Stomach (tissue), 4 donors: Measurements from ENCODE around the gene ATP11A.

Source experiments
- CTCF ChIP-seq, 7 experiments: fragments of 450-650 bp in 4 of 7; fragments of 200-600 bp in 3 of 7; sonication (generic) in 3 of 7; IDR thresholded peaks; one replicate each; pipeline ENCODE4 v1.5.1; 2016 to 2019; ENCODE audit warnings: antibody characterized with exemption in 7 of 7, control low read depth in 2 of 7, mild to moderate bottlenecking in 1 of 7
- EP300 ChIP-seq: sonication (generic); formaldehyde crosslinking; IDR thresholded peaks from one replicate; pipeline ENCODE4 v1.6.1; 2017; ENCODE audit warnings: antibody characterized with exemption
- POLR2A ChIP-seq, 4 donors: fragments of 450-650 bp; IDR thresholded peaks; one replicate each; pipeline ENCODE4 v1.6.1; 2016; ENCODE audit warnings: antibody characterized with exemption in 4 of 4, control low read depth in 2 of 4, mild to moderate bottlenecking in 1 of 4, moderate library complexity in 1 of 4
- POLR2AphosphoS5 ChIP-seq, 3 donors: sonication (generic); formaldehyde crosslinking; IDR thresholded peaks; one replicate each; pipeline ENCODE4 v1.6.1; 2016; ENCODE audit warnings: antibody characterized with exemption in 3 of 3

- no peak for TF ChIP-seq EP300
- no peak for TF ChIP-seq POLR2A (IDR thresholded peaks at IDR 0.05)
- TF ChIP-seq CTCF (IDR thresholded peaks at IDR 0.05): no peak
- TF ChIP-seq POLR2AphosphoS5 (IDR thresholded peaks at IDR 0.05): no peak
These were observed 143.0 kb downstream of the ATP11A start for GRCh38 chr13:112832811-112833210.
